Measurements from ENCODE around the gene GRK1. TPM values are rescaled to one million over a fixed set of nuclear protein-coding genes. Genes with fewer than 3 reads are reported as not detected.

The GRK1 gene
- total and polyA plus RNA-seq, 2 experiments from 2014 or later: not detected

GRCh38 chr13:113627136-113627535 lies 39.9 kb upstream of the GRK1 start:
- H3K9me3 ChIP-seq (ENCODE audit: low read depth): no peaks in the 10 kb centered on the region
- H3K36me3 ChIP-seq (ENCODE audit: low read depth): no peaks in the 10 kb centered on the region
- H3K27me3 ChIP-seq (replicated peaks; ENCODE audit: insufficient read depth): no peaks in the 10 kb centered on the region
- H3F3A ChIP-seq (ENCODE audit: insufficient read depth): peaks cover 19% of the 10 kb centered on the region
- H4K20me1 ChIP-seq (ENCODE audit: insufficient read depth): peaks cover 10% of the 10 kb centered on the region; the same call in 1 of the 2 replicates
- H3K4me3 ChIP-seq: no peak overlapping the region
- H3K4me1 ChIP-seq (ENCODE audit: insufficient read depth): peaks cover 9% of the 10 kb centered on the region
- WGBS, 2 experiments (ENCODE audit: low coverage in 1 of 2, low lambda C conversion rate in 2 of 2, missing lambda C conversion rate in 2 of 2): 91 to 95% methylated on average over 16 of the region's 16 CpGs
- H3K9ac ChIP-seq: no peak overlapping the region
- no peak overlapping the region for H3K4me2 ChIP-seq (ENCODE audit: unreplicated experiment)
- DNase-seq: no peak
- no peak for TF ChIP-seq EZH2phosphoT487 (IDR thresholded peaks at IDR 0.05; ENCODE audit: insufficient read depth, low read depth)
- no peak for TF ChIP-seq EZH2 (IDR thresholded peaks at IDR 0.05; ENCODE audit: insufficient read depth, poor library complexity, severe bottlenecking)
- no peaks in the 10 kb centered on the region for H3K9me2 ChIP-seq (ENCODE audit: insufficient read depth)
- no peak overlapping the region for H3K27ac ChIP-seq
- no peak overlapping the region for H2AFZ ChIP-seq
- in situ Hi-C loops (cut with MboI): no loop called here
- H3K79me2 ChIP-seq (ENCODE audit: insufficient read depth): peaks cover 74% of the 10 kb centered on the region

- in situ Hi-C loops (cut with MboI): no loop called here
Observed at GRCh38 chr13:113628291-113629270, 38.4 kb upstream of the GRK1 start.

GRCh38 chr13:113629866-113630265 lies 37.2 kb upstream of the GRK1 start:
- H3K4me3 ChIP-seq: no peak overlapping the region
- peaks cover 8% of the 10 kb centered on the region; the same call in 1 of the 2 replicates for H3K36me3 ChIP-seq (ENCODE audit: low read depth)
- no peak for DNase-seq
- H3F3A ChIP-seq (ENCODE audit: insufficient read depth): peaks cover 10% of the 10 kb centered on the region; the same call in 1 of the 2 replicates
- H3K27ac ChIP-seq: no peak overlapping the region
- H3K9me3 ChIP-seq (ENCODE audit: low read depth): no peaks in the 10 kb centered on the region
- peaks cover 8% of the 10 kb centered on the region; the same call in 1 of the 2 replicates for H4K20me1 ChIP-seq (ENCODE audit: insufficient read depth)
- no peak for TF ChIP-seq EZH2 (IDR thresholded peaks at IDR 0.05; ENCODE audit: insufficient read depth, poor library complexity, severe bottlenecking)
- TF ChIP-seq EZH2phosphoT487 (IDR thresholded peaks at IDR 0.05; ENCODE audit: insufficient read depth, low read depth): no peak
- in situ Hi-C loops (cut with MboI): no loop called here
- H2AFZ ChIP-seq: no peak overlapping the region
- 94 to 95% methylated on average over 17 of the region's 17 CpGs for WGBS, 2 experiments (ENCODE audit: low coverage in 1 of 2, low lambda C conversion rate in 2 of 2, missing lambda C conversion rate in 2 of 2)
- no peak overlapping the region for H3K9ac ChIP-seq
- H3K9me2 ChIP-seq (ENCODE audit: insufficient read depth): no peaks in the 10 kb centered on the region
- no peak overlapping the region for H3K4me2 ChIP-seq (ENCODE audit: unreplicated experiment)
- H3K27me3 ChIP-seq (replicated peaks; ENCODE audit: insufficient read depth): no peaks in the 10 kb centered on the region
- H3K79me2 ChIP-seq (ENCODE audit: insufficient read depth): peaks cover 75% of the 10 kb centered on the region
- peaks cover 9% of the 10 kb centered on the region for H3K4me1 ChIP-seq (ENCODE audit: insufficient read depth)

More at GRCh38 chr13:113628291-113629270, 38.4 kb upstream of the GRK1 start:
- peaks cover 83% of the 10 kb centered on the region for H3K79me2 ChIP-seq (ENCODE audit: insufficient read depth)
- no peaks in the 10 kb centered on the region for H3K27me3 ChIP-seq (replicated peaks; ENCODE audit: insufficient read depth)
- no peaks in the 10 kb centered on the region for H3K9me3 ChIP-seq (ENCODE audit: low read depth)
- H4K20me1 ChIP-seq (ENCODE audit: insufficient read depth): peaks cover 10% of the 10 kb centered on the region; the same call in 1 of the 2 replicates
- DNase-seq: no peak
- no peak overlapping the region for H3K9ac ChIP-seq
- no peak overlapping the region for H3K4me3 ChIP-seq
- H3K36me3 ChIP-seq (ENCODE audit: low read depth): no peaks in the 10 kb centered on the region; the same call in 1 of the 2 replicates
- H3K27ac ChIP-seq: no peak overlapping the region
- no peak overlapping the region for H2AFZ ChIP-seq
- TF ChIP-seq EZH2phosphoT487 (IDR thresholded peaks at IDR 0.05; ENCODE audit: insufficient read depth, low read depth) (no peak), EZH2 (IDR thresholded peaks at IDR 0.05; ENCODE audit: insufficient read depth, poor library complexity, severe bottlenecking) (no peak)
- 90 to 93% methylated on average over 29 to 30 of the region's 30 CpGs for WGBS, 2 experiments (ENCODE audit: low coverage in 1 of 2, low lambda C conversion rate in 2 of 2, missing lambda C conversion rate in 2 of 2)
- H3F3A ChIP-seq (ENCODE audit: insufficient read depth): peaks cover 19% of the 10 kb centered on the region
- H3K4me1 ChIP-seq (ENCODE audit: insufficient read depth): peaks cover 9% of the 10 kb centered on the region
- no peaks in the 10 kb centered on the region for H3K9me2 ChIP-seq (ENCODE audit: insufficient read depth)
- no peak overlapping the region for H3K4me2 ChIP-seq (ENCODE audit: unreplicated experiment)

- TF ChIP-seq EZH2 (IDR thresholded peaks at IDR 0.05; ENCODE audit: insufficient read depth, poor library complexity, severe bottlenecking) (no peak), EZH2phosphoT487 (IDR thresholded peaks at IDR 0.05; ENCODE audit: insufficient read depth, low read depth) (no peak)
Observed at GRCh38 chr13:113630296-113630695, 36.7 kb upstream of the GRK1 start.

More at GRCh38 chr13:113630296-113630695, 36.7 kb upstream of the GRK1 start:
- Histone ChIP-seq H4K20me1 (ENCODE audit: insufficient read depth) (0 out of 2 replicates have a peak, but pooled peaks cover 4% of the 10 kb centered on the region), H3K4me3 (no peak overlapping the region), H3K27me3 (replicated peaks; ENCODE audit: insufficient read depth) (no peaks in the 10 kb centered on the region), H3K4me2 (ENCODE audit: unreplicated experiment) (no peak overlapping the region), H3K9me3 (ENCODE audit: low read depth) (no peaks in the 10 kb centered on the region), H3K27ac (no peak overlapping the region), H3K79me2 (ENCODE audit: insufficient read depth) (peaks cover 71% of the 10 kb centered on the region), H3F3A (ENCODE audit: insufficient read depth) (0 out of 2 replicates have a peak, but pooled peaks cover 6% of the 10 kb centered on the region), H3K9ac (no peak overlapping the region), H3K4me1 (ENCODE audit: insufficient read depth) (peaks cover 9% of the 10 kb centered on the region), H3K9me2 (ENCODE audit: insufficient read depth) (no peaks in the 10 kb centered on the region), H3K36me3 (ENCODE audit: low read depth) (peaks cover 8% of the 10 kb centered on the region; the same call in 1 of the 2 replicates), H2AFZ (no peak overlapping the region)
- in situ Hi-C loops (cut with MboI): no loop called here
- no peak for DNase-seq
- WGBS, 2 experiments (ENCODE audit: low coverage in 1 of 2, low lambda C conversion rate in 2 of 2, missing lambda C conversion rate in 2 of 2): 93 to 95% methylated on average over 11 of the region's 11 CpGs
